HuH-7.5 (cell line): ENCODE data around the gene CRYBB2.
"Not testable (repeated sequence)": the region's sequence is repeated elsewhere in the genome, so short reads cannot be mapped to it uniquely, and the experiment has no call there.

Source experiments
- DNase-seq: peaks from one replicate; pipeline ENCODE4 v3.0.0; 2011; ENCODE audit warnings: low spot score

The CRYBB2 gene

GRCh38 chr22:25199731-25200520 is 19.5 kb upstream of the CRYBB2 start, which contains the start of gene CRYBB3:
TSS of gene CRYBB3 (plus strand) at chr22:25199858. CDS start at chr22:25201397, 1,539 bp downstream.
- no peak for DNase-seq

- DNase-seq, result no peak
These were observed 18.5 kb upstream of the CRYBB2 start for GRCh38 chr22:25200967-25201366.

GRCh38 chr22:25201557-25202273 is 17.7 kb upstream of the CRYBB2 start:
- no peak for DNase-seq

- DNase-seq, result peak; percentile 83
These were observed 17.0 kb upstream of the CRYBB2 start for GRCh38 chr22:25202290-25202921.

GRCh38 chr22:25203082-25203481 is 16.4 kb upstream of the CRYBB2 start:
- no peak for DNase-seq

- not testable (repeated sequence) for DNase-seq
These were observed 14.9 kb upstream of the CRYBB2 start for GRCh38 chr22:25204547-25204946.

GRCh38 chr22:25205847-25206246 is 13.6 kb upstream of the CRYBB2 start:
- DNase-seq, result no peak

- no peak for DNase-seq
These were observed 12.4 kb upstream of the CRYBB2 start for GRCh38 chr22:25206998-25207397.

- no peak for DNase-seq
These were observed 11.8 kb upstream of the CRYBB2 start for GRCh38 chr22:25207553-25208157.

- DNase-seq, result no peak
These were observed 11.1 kb upstream of the CRYBB2 start for GRCh38 chr22:25208328-25208727.

- no peak for DNase-seq
These were observed 10.5 kb upstream of the CRYBB2 start for GRCh38 chr22:25208743-25209505.

- DNase-seq, result no peak
These were observed 8.6 kb upstream of the CRYBB2 start for GRCh38 chr22:25210793-25211192.

- no peak for DNase-seq
These were observed 7.1 kb upstream of the CRYBB2 start for GRCh38 chr22:25212337-25212736.

GRCh38 chr22:25213221-25213620 is 6.2 kb upstream of the CRYBB2 start:
- DNase-seq, result no peak

- DNase-seq, result no peak
These were observed 3.2 kb upstream of the CRYBB2 start for GRCh38 chr22:25216230-25216629.

- DNase-seq, result no peak
These were observed 556 bp downstream of the CRYBB2 start for GRCh38 chr22:25219948-25220442.

- DNase-seq, result no peak
These were observed 2.4 kb downstream of the CRYBB2 start for GRCh38 chr22:25221790-25222189.

GRCh38 chr22:25223269-25223850 is 3.9 kb downstream of the CRYBB2 start:
- peak; percentile 64 for DNase-seq

- no peak for DNase-seq
These were observed 9.4 kb downstream of the CRYBB2 start for GRCh38 chr22:25228822-25229221.

GRCh38 chr22:25230760-25231159 is 11.3 kb downstream of the CRYBB2 start:
- not testable (repeated sequence) for DNase-seq

GRCh38 chr22:25232301-25232700 is 12.9 kb downstream of the CRYBB2 start:
- DNase-seq, result no peak
